SK-N-SH treated with all-trans-retinoic acid at 6 μM for 48 hours (cell line): ENCODE measurements around the gene MVK.

Source experiments
- ATAC-seq: fragments of 200-7000 bp; cut with Tn5 transposase; 3 replicates; pipeline ENCODE4 v1.9.1; 2020; ENCODE audit warnings: mild to moderate bottlenecking, moderate library complexity
- ARNTL ChIP-seq: fragments of 450-650 bp; formaldehyde crosslinking; IDR thresholded peaks from 2 replicates; pipeline ENCODE4 v1.5.0; 2020; ENCODE audit warnings: low read depth, mild to moderate bottlenecking, moderate library complexity, borderline replicate concordance
- BACH2 ChIP-seq: fragments of 250-450 bp; sonication (Bioruptor Pico); IDR thresholded peaks from 2 replicates; pipeline ENCODE4 v1.9.0; 2021; ENCODE audit warnings: mild to moderate bottlenecking, borderline replicate concordance
- CREB5 ChIP-seq: fragments of 250-450 bp; sonication (Bioruptor Pico); IDR thresholded peaks from 2 replicates; pipeline ENCODE4 v1.5.1; 2020; ENCODE audit warnings: low read depth, mild to moderate bottlenecking, moderate library complexity
- ESRRG ChIP-seq: fragments of 250-450 bp; sonication (Bioruptor Pico); IDR thresholded peaks from 2 replicates; pipeline ENCODE4 v1.6.1; 2021; ENCODE audit warnings: mild to moderate bottlenecking
- GLIS3 ChIP-seq: fragments of 250-450 bp; sonication (Bioruptor Pico); IDR thresholded peaks from 2 replicates; pipeline ENCODE4 v1.5.0; 2020; ENCODE audit warnings: mild to moderate bottlenecking, moderate library complexity
- ISL1 ChIP-seq: fragments of 250-450 bp; sonication (Bioruptor Pico); IDR thresholded peaks from 2 replicates; pipeline ENCODE4 v2.1.2; 2022; ENCODE audit warnings: mild to moderate bottlenecking, moderate library complexity
- OSR1 ChIP-seq: fragments of 250-450 bp; sonication (Bioruptor Pico); IDR thresholded peaks from 2 replicates; pipeline ENCODE4 v1.8.0; 2022; ENCODE audit warnings: moderate library complexity, mild to moderate bottlenecking, inconsistent platforms
- PPARA ChIP-seq: fragments of 250-450 bp; sonication (Bioruptor Pico); IDR thresholded peaks from 2 replicates; pipeline ENCODE4 v1.5.0; 2020; ENCODE audit warnings: mild to moderate bottlenecking, borderline replicate concordance
- RARB ChIP-seq: fragments of 250-450 bp; sonication (Bioruptor Pico); IDR thresholded peaks from 2 replicates; pipeline ENCODE4 v1.8.0; 2021; ENCODE audit warnings: mild to moderate bottlenecking, moderate library complexity
- SNAI2 ChIP-seq: fragments of 250-450 bp; sonication (Bioruptor Pico); IDR thresholded peaks from 2 replicates; pipeline ENCODE4 v1.5.0; 2020; ENCODE audit warnings: mild to moderate bottlenecking, moderate library complexity
- TCF4 ChIP-seq: fragments of 250-450 bp; sonication (Bioruptor Pico); IDR thresholded peaks from 2 replicates; pipeline ENCODE4 v1.8.0; 2021; ENCODE audit warnings: mild to moderate bottlenecking, moderate library complexity, borderline replicate concordance
- TOX ChIP-seq: fragments of 250-450 bp; sonication (Bioruptor Pico); IDR thresholded peaks from 2 replicates; pipeline ENCODE4 v1.8.0; 2021; ENCODE audit warnings: mild to moderate bottlenecking, moderate library complexity, borderline replicate concordance
- ZC3H10 ChIP-seq: fragments of 250-450 bp; sonication (Bioruptor Pico); IDR thresholded peaks from 2 replicates; pipeline ENCODE4 v1.5.1; 2021; ENCODE audit warnings: mild to moderate bottlenecking, moderate library complexity
- ZFP30 ChIP-seq: fragments of 450-650 bp; formaldehyde crosslinking; IDR thresholded peaks from 2 replicates; pipeline ENCODE4 v1.5.0; 2022; ENCODE audit warnings: mild to moderate bottlenecking, moderate library complexity
- ZNF565 ChIP-seq: fragments of 450-650 bp; formaldehyde crosslinking; conservative IDR thresholded peaks from 2 replicates; pipeline ENCODE4 v1.5.0; 2020; ENCODE audit warnings: low read depth, mild to moderate bottlenecking, moderate library complexity
- ZNF70 ChIP-seq: fragments of 450-650 bp; formaldehyde crosslinking; IDR thresholded peaks from 2 replicates; pipeline ENCODE4 v1.5.0; 2020; ENCODE audit warnings: mild to moderate bottlenecking, moderate library complexity
- ZNF8 ChIP-seq: fragments of 450-650 bp; formaldehyde crosslinking; IDR thresholded peaks from 2 replicates; pipeline ENCODE4 v1.5.0; 2020; ENCODE audit warnings: mild to moderate bottlenecking, moderate library complexity
- TF ChIP-seq, protein P1 (sequence below): fragments of 250-450 bp; sonication (Bioruptor Pico); IDR thresholded peaks from 2 replicates; pipeline ENCODE4 v1.5.1; 2021; ENCODE audit warnings: mild to moderate bottlenecking, moderate library complexity
- TF ChIP-seq, protein P2 (sequence below): fragments of 250-450 bp; sonication (Bioruptor Pico); IDR thresholded peaks from 2 replicates; pipeline ENCODE4 v1.5.0; 2020; ENCODE audit warnings: mild to moderate bottlenecking, moderate library complexity
- TF ChIP-seq, protein P3 (sequence below): fragments of 250-450 bp; sonication (Bioruptor Pico); IDR thresholded peaks from 2 replicates; pipeline ENCODE4 v1.8.0; 2021; ENCODE audit warnings: low read depth, mild to moderate bottlenecking, moderate library complexity, borderline replicate concordance
- TF ChIP-seq, protein P4 (sequence below): fragments of 250-450 bp; sonication (Bioruptor Pico); IDR thresholded peaks from 2 replicates; pipeline ENCODE4 v1.8.0; 2020; ENCODE audit warnings: mild to moderate bottlenecking, moderate library complexity, borderline replicate concordance

MVK gene

GRCh38 chr12:109550281-109550680 lies 23.3 kb upstream of the MVK start:
- no peak for ATAC-seq

DNA sequence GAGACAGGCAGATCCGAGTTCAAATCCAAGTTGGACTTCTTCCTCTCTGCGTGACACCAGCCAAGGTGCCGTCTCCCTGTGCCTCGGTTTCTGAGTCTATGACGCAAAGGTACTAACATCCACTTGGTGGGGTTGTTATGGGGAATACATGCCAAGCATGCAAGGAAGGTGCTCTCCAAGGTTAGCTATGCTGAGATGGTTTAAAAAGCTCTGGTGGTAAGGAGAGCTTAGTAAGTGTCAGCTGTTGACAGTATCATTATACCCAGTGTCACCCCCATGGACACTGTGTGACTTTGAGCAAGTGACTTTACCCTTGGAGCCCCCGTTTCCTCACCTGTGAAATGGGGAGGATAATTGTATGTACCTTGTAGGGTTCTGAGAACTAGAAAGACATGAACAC lies 22.5 kb upstream of the MVK start:
- no peak for ATAC-seq
- TF ChIP-seq RARB (CRISPR knock-in tag) (no peak), PPARA (CRISPR knock-in tag) (no peak), ESRRG (CRISPR knock-in tag) (no peak), OSR1 (no peak), ISL1 (CRISPR knock-in tag) (no peak), CREB5 (CRISPR knock-in tag) (no peak), TCF4 (CRISPR knock-in tag) (no peak), ZNF565 (no peak), ZNF70 (no peak), SNAI2 (CRISPR knock-in tag) (no peak)
- TF ChIP-seq, protein P1, sequence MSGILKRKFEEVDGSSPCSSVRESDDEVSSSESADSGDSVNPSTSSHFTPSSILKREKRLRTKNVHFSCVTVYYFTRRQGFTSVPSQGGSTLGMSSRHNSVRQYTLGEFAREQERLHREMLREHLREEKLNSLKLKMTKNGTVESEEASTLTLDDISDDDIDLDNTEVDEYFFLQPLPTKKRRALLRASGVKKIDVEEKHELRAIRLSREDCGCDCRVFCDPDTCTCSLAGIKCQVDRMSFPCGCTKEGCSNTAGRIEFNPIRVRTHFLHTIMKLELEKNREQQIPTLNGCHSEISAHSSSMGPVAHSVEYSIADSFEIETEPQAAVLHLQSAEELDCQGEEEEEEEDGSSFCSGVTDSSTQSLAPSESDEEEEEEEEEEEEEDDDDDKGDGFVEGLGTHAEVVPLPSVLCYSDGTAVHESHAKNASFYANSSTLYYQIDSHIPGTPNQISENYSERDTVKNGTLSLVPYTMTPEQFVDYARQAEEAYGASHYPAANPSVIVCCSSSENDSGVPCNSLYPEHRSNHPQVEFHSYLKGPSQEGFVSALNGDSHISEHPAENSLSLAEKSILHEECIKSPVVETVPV (CRISPR knock-in tag) = no peak
- TF ChIP-seq, protein P2, sequence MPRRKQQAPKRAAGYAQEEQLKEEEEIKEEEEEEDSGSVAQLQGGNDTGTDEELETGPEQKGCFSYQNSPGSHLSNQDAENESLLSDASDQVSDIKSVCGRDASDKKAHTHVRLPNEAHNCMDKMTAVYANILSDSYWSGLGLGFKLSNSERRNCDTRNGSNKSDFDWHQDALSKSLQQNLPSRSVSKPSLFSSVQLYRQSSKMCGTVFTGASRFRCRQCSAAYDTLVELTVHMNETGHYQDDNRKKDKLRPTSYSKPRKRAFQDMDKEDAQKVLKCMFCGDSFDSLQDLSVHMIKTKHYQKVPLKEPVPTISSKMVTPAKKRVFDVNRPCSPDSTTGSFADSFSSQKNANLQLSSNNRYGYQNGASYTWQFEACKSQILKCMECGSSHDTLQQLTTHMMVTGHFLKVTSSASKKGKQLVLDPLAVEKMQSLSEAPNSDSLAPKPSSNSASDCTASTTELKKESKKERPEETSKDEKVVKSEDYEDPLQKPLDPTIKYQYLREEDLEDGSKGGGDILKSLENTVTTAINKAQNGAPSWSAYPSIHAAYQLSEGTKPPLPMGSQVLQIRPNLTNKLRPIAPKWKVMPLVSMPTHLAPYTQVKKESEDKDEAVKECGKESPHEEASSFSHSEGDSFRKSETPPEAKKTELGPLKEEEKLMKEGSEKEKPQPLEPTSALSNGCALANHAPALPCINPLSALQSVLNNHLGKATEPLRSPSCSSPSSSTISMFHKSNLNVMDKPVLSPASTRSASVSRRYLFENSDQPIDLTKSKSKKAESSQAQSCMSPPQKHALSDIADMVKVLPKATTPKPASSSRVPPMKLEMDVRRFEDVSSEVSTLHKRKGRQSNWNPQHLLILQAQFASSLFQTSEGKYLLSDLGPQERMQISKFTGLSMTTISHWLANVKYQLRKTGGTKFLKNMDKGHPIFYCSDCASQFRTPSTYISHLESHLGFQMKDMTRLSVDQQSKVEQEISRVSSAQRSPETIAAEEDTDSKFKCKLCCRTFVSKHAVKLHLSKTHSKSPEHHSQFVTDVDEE (CRISPR knock-in tag) = no peak
- TF ChIP-seq, protein P3, sequence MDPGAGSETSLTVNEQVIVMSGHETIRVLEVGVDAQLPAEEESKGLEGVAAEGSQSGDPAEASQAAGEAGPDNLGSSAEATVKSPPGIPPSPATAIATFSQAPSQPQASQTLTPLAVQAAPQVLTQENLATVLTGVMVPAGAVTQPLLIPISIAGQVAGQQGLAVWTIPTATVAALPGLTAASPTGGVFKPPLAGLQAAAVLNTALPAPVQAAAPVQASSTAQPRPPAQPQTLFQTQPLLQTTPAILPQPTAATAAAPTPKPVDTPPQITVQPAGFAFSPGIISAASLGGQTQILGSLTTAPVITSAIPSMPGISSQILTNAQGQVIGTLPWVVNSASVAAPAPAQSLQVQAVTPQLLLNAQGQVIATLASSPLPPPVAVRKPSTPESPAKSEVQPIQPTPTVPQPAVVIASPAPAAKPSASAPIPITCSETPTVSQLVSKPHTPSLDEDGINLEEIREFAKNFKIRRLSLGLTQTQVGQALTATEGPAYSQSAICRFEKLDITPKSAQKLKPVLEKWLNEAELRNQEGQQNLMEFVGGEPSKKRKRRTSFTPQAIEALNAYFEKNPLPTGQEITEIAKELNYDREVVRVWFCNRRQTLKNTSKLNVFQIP = no peak
- TF ChIP-seq, protein P4, sequence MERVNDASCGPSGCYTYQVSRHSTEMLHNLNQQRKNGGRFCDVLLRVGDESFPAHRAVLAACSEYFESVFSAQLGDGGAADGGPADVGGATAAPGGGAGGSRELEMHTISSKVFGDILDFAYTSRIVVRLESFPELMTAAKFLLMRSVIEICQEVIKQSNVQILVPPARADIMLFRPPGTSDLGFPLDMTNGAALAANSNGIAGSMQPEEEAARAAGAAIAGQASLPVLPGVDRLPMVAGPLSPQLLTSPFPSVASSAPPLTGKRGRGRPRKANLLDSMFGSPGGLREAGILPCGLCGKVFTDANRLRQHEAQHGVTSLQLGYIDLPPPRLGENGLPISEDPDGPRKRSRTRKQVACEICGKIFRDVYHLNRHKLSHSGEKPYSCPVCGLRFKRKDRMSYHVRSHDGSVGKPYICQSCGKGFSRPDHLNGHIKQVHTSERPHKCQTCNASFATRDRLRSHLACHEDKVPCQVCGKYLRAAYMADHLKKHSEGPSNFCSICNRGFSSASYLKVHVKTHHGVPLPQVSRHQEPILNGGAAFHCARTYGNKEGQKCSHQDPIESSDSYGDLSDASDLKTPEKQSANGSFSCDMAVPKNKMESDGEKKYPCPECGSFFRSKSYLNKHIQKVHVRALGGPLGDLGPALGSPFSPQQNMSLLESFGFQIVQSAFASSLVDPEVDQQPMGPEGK (CRISPR knock-in tag) = no peak

More at GRCh38 chr12:109550281-109550680, 23.3 kb upstream of the MVK start:
- no peak for TF ChIP-seq ISL1 (CRISPR knock-in tag)
- TF ChIP-seq ZNF70 = no peak
- no peak for TF ChIP-seq ZC3H10 (CRISPR knock-in tag)
- TF ChIP-seq GLIS3 (CRISPR knock-in tag) = no peak
- TF ChIP-seq ZNF565 = no peak
- no peak for TF ChIP-seq RARB (CRISPR knock-in tag)
- no peak for TF ChIP-seq TOX
- TF ChIP-seq, protein P4 (CRISPR knock-in tag) = no peak
- no peak for TF ChIP-seq ZFP30 (CRISPR knock-in tag)
- no peak for TF ChIP-seq BACH2 (CRISPR knock-in tag)
- TF ChIP-seq SNAI2 (CRISPR knock-in tag) = no peak
- TF ChIP-seq ESRRG (CRISPR knock-in tag) = no peak
- TF ChIP-seq ZNF8 (CRISPR knock-in tag) = no peak
- no peak for TF ChIP-seq ARNTL (CRISPR knock-in tag)
- no peak for TF ChIP-seq PPARA (CRISPR knock-in tag)
- TF ChIP-seq TCF4 (CRISPR knock-in tag) = no peak
- no peak for TF ChIP-seq CREB5 (CRISPR knock-in tag)
- TF ChIP-seq, protein P2 (CRISPR knock-in tag) = no peak
